Activated T-cell treated with anti-CD3 and anti-CD28 coated beads, Interleukin-2, amount 50 U/mL, for 1 hour (primary cell): ENCODE measurements around the gene CDK4.

ENCODE experiments used
- DNase-seq: peaks from one replicate; pipeline ENCODE4 v3.0.0-alpha.2; 2020

Gene CDK4

GRCh38 chr12:57771236-57771872 is 19.2 kb upstream of the CDK4 start:
- no peak for DNase-seq

- no peak for DNase-seq
Observed at GRCh38 chr12:57770734-57771133, 18.6 kb upstream of the CDK4 start.

- no peak for DNase-seq
Observed at GRCh38 chr12:57769594-57769993, 17.5 kb upstream of the CDK4 start.

- no peak for DNase-seq
Observed at GRCh38 chr12:57767876-57768275, 15.8 kb upstream of the CDK4 start.

- DNase-seq, result no peak
Observed at GRCh38 chr12:57767305-57767698, 15.2 kb upstream of the CDK4 start.

GRCh38 chr12:57766464-57767304 is 14.6 kb upstream of the CDK4 start, which contains the start of gene CYP27B1:
TSS of gene CYP27B1 (minus strand) at chr12:57767078. CDS start at chr12:57767041, 37 bp downstream.
- no peak for DNase-seq

GRCh38 chr12:57765698-57766463 is 13.8 kb upstream of the CDK4 start:
- DNase-seq, result peak; percentile 31

GRCh38 chr12:57765003-57765697 is 13.0 kb upstream of the CDK4 start:
- DNase-seq, result peak; percentile 68

GRCh38 chr12:57764662-57765002 is 12.5 kb upstream of the CDK4 start:
- DNase-seq, result no peak

GRCh38 chr12:57763881-57764661 is 12.0 kb upstream of the CDK4 start:
- no peak for DNase-seq

- no peak for DNase-seq
Observed at GRCh38 chr12:57762463-57762862, 10.4 kb upstream of the CDK4 start.

- DNase-seq, result no peak
Observed at GRCh38 chr12:57761391-57761998, 9.4 kb upstream of the CDK4 start.

GRCh38 chr12:57760347-57760982 is 8.4 kb upstream of the CDK4 start:
- DNase-seq, result no peak

GRCh38 chr12:57759360-57759980 is 7.4 kb upstream of the CDK4 start:
- no peak for DNase-seq

GRCh38 chr12:57758552-57759359 is 6.6 kb upstream of the CDK4 start:
- DNase-seq, result no peak

GRCh38 chr12:57757771-57758170 is 5.7 kb upstream of the CDK4 start:
- peak; percentile 15 for DNase-seq

- DNase-seq, result peak; percentile 74
Observed at GRCh38 chr12:57756406-57757341, 4.6 kb upstream of the CDK4 start.
